Stimulated activated CD8-positive, alpha-beta memory T cell treated with anti-CD3 and anti-CD28 coated beads, Interleukin-15, amount 100 ng/mL, for 24 hours (primary cell): ENCODE results near the gene MMP24.
"Not testable (repeated sequence)": the region's sequence is repeated elsewhere in the genome, so short reads cannot be mapped to it uniquely, and the experiment has no call there.

ENCODE experiments used
- DNase-seq: peaks from one replicate; pipeline ENCODE4 v3.0.0-alpha.2; 2020; ENCODE audit warnings: low read depth

The MMP24 gene

DNA sequence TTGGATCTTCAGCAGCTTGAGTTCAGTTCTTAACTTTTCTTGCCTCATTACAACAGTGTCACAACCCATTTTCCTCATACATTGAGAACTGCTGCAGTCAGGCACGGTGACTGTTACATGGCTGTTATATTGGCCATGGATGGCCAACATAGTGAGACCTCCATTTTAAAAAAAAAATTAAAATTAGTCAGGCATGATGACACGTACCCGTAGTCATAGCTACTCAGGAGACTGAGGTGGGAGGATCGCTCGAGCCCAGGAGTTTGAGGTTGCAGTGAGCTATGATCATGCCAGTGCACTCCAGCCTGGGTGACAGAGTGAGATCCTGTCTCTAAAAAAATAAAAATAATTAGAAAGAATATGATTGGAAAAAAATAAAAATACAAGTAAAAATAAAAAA is 9.9 kb upstream of the MMP24 start:
- no peak for DNase-seq

GRCh38 chr20:35223941-35224340 is 2.5 kb upstream of the MMP24 start:
- no peak for DNase-seq

DNA sequence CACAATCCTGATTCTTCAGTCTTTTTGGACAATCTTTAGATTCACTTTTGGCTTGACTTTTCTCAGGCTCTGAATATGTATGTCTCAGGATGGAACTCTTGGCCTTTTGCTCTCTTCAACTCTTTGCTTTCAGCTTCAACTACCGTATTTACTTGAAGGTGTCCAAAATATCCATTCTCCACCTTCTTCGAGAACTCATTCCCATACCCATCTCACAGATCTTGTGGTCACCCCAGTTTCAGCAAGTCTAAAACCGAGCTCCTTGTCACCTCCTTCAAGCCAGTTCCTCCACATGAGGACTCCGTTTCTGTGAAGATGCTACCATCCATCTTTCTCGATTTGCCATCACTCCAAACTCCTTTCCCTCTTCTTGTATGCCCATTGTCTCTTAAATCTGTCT is 2.0 kb upstream of the MMP24 start:
- DNase-seq: no peak

GRCh38 chr20:35225319-35226125 is 968 bp upstream of the MMP24 start:
- DNase-seq: no peak

GRCh38 chr20:35226884-35227681 is 593 bp downstream of the MMP24 start:
- no peak for DNase-seq

DNA sequence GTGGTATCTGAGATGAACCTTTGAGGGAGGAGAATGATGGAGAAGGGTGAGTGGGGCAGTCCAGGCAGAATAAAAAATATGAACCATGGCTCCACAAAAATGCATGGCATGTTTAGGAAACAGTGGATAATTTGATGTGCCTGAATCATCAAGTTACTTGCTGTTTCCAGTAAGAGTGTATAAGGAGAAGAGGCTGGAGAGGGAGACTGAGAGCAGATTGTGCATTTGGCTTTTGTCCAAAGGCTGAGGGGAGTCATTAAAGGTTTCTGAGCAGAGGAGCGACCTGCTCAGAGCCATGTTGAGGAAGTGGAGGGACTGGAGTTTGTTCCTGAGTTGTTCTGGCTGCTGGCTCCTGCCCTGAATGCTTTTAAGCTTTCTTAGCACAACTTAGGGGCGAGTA is 6.1 kb downstream of the MMP24 start:
- DNase-seq: no peak

GRCh38 chr20:35235881-35236280 is 9.4 kb downstream of the MMP24 start:
- DNase-seq: no peak

GRCh38 chr20:35237486-35237885 is 11.0 kb downstream of the MMP24 start:
- DNase-seq: no peak

GRCh38 chr20:35238170-35238569 is 11.7 kb downstream of the MMP24 start:
- no peak for DNase-seq

GRCh38 chr20:35238735-35239134 is 12.2 kb downstream of the MMP24 start:
- no peak for DNase-seq

- no peak for DNase-seq
Measured at GRCh38 chr20:35240083-35240810, 13.8 kb downstream of the MMP24 start.

GRCh38 chr20:35240811-35241293 is 14.4 kb downstream of the MMP24 start:
- no peak for DNase-seq

DNA sequence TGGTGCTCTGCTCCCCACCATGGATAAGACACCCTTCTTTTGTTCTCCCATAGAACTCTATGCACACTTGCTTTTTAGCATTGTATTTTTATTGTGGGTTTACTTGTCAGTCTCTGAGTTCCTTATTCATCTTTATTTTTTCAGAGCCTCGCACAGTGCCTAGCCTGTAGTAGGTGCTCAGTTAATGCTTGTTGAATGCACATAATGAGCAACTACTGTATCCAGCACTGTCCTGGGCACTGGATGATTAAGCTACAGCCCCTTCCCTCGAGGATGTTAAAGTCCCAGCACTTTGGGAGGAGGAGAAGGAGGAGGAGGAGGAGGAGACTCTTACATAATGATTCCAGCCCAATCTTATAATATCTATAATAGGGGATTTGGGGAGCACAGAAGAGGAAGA is 16.8 kb downstream of the MMP24 start:
- DNase-seq: no peak

GRCh38 chr20:35243986-35244385 is 17.5 kb downstream of the MMP24 start:
- DNase-seq: no peak

- DNase-seq: no peak
Measured at GRCh38 chr20:35246723-35247122, 20.2 kb downstream of the MMP24 start.

GRCh38 chr20:35248641-35249475 is 22.4 kb downstream of the MMP24 start:
- DNase-seq: no peak

DNA sequence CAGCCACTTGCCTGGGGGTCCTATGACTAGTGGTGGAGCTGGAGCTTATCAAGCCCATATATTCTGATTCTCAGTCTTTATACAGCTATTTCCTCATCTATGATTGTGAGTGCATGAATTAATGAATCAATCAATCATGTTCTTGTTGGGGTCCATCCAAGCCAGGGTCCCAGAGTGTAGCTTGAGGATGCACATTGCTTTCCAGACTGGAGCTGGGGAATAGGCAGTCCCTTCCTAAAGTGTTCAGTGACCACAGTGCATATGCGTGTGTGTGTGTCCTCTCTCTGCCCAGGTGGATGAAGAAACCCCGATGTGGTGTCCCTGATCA is 25.1 kb downstream of the MMP24 start:
- DNase-seq: no peak

DNA sequence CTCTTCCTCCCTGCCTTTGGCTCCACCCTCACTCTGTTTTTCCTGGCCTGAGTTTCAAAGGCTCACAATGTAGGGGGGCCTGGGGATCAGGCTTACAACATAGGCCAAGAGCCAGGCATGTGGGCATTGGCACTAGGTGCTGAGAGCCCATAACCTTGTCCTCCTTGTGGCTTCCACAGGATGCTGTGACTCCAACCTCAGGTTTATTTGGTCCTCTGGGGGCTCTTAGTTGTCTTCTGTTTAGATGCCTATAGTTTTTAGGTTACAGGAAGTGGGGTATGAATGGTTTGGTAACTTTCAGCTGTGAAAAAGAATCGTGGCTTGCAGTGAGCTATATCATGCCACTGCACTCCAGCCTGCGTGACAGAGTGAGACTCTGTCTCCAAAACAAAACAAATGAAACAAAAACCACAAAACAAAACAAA is 25.6 kb downstream of the MMP24 start:
- DNase-seq: no peak

GRCh38 chr20:35252598-35252997 is 26.1 kb downstream of the MMP24 start:
- not testable (repeated sequence) for DNase-seq

GRCh38 chr20:35253010-35253409 is 26.5 kb downstream of the MMP24 start:
- no peak for DNase-seq

DNA sequence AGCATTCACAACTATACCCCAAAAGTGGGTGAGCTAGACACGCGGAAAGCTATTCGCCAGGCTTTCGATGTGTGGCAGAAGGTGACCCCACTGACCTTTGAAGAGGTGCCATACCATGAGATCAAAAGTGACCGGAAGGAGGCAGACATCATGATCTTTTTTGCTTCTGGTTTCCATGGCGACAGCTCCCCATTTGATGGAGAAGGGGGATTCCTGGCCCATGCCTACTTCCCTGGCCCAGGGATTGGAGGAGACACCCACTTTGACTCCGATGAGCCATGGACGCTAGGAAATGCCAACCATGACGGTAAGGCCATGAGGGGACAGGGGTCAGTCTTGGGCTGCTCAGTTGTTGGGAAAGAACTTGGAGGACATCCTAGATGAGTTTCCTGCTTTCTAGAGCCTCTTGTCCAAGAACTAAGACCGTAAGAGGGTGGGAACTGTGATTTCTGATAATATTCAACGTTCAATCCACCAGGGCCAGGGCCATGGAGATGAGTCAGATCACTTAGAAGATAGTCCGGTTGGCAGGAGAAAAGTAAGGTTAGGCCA is 28.0 kb downstream of the MMP24 start:
- no peak for DNase-seq
